SK-N-SH (cell line): ENCODE data around the gene GOLGA8K. TPM values are rescaled to one million over a fixed set of nuclear protein-coding genes. Genes with fewer than 3 reads are reported as not detected.
"Not testable (repeated sequence)": the region's sequence is repeated elsewhere in the genome, so short reads cannot be mapped to it uniquely, and the experiment has no call there.

Experiments used
- CTCF ChIA-PET: fragments of 300-600, 350-600 bp; formaldehyde crosslinking; extraction: SDS; loops from one replicate; lab custom pipeline; 2021; lab: Yijun Ruan, JAX
- POLR2A ChIA-PET: fragments of 350-600 bp; sonication (Branson Sonifier 250); formaldehyde crosslinking; extraction: SDS; loops from one replicate; lab custom pipeline; 2020; ENCODE audit warnings: antibody characterized with exemption, inconsistent platforms; lab: Yijun Ruan, JAX
- DNase-seq: peaks from one replicate; pipeline ENCODE4 v3.0.0; 2012
- H2AFZ ChIP-seq: fragments of 200-600 bp; sonication (generic); 2 replicates; pipeline ENCODE4 v1.8.1; 2016; ENCODE audit warnings: antibody characterized with exemption, mild to moderate bottlenecking, low read depth
- H3F3A ChIP-seq: fragments of 200-600 bp; sonication (generic); replicated peaks from 2 replicates; pipeline ENCODE3; 2016; ENCODE audit warnings: antibody characterized with exemption, mild to moderate bottlenecking; ENCODE audit not compliant: insufficient read depth
- H3K27ac ChIP-seq, 2 experiments: fragments of 200-500 bp in 1 of 2; fragments of 200-600 bp in 1 of 2; sonication (Bioruptor generic) in 1 of 2; sonication (generic), shearing (Covaris generic) in 1 of 2; 2 replicates each; pipeline versions ENCODE4 v1.5.1 to v1.6.1; 2014 to 2016; ENCODE audit warnings: low read depth in 2 of 2, inconsistent platforms in 1 of 2, low read length in 1 of 2, mild to moderate bottlenecking in 1 of 2, mixed read lengths in 1 of 2
- H3K27me3 ChIP-seq: fragments of 200-600 bp; sonication (generic), shearing (Covaris generic); 2 replicates; pipeline ENCODE4 v1.6.1; 2016; ENCODE audit warnings: mixed run types; ENCODE audit not compliant: insufficient read depth
- H3K36me3 ChIP-seq, 2 experiments: fragments of 200-500 bp in 1 of 2; fragments of 200-600 bp in 1 of 2; sonication (Bioruptor generic) in 1 of 2; sonication (generic) in 1 of 2; replicated peaks in 1 of 2; 2 replicates each; pipeline versions ENCODE3 to v1.5.1; 2014 to 2016; ENCODE audit warnings: low read length in 1 of 2, mild to moderate bottlenecking in 1 of 2; ENCODE audit not compliant: insufficient read depth in 2 of 2, control insufficient read depth in 1 of 2
- H3K4me1 ChIP-seq, 2 experiments: fragments of 200-500 bp in 1 of 2; fragments of 200-600 bp in 1 of 2; sonication (Bioruptor generic) in 1 of 2; sonication (generic), shearing (Covaris generic) in 1 of 2; 2 replicates each; pipeline versions ENCODE4 v1.5.1 to v1.6.1; 2014 to 2016; ENCODE audit warnings: low read depth in 1 of 2, low read length in 1 of 2, mixed run types in 1 of 2; ENCODE audit not compliant: insufficient read depth in 2 of 2, control insufficient read depth in 1 of 2
- H3K4me2 ChIP-seq: fragments of 200-600 bp; sonication (generic), shearing (Covaris generic); 2 replicates; pipeline ENCODE4 v1.6.1; 2017; ENCODE audit warnings: mixed run types
- H3K4me3 ChIP-seq, 2 experiments: fragments of 200-500 bp in 1 of 2; fragments of 200-600 bp in 1 of 2; sonication (Bioruptor generic) in 1 of 2; sonication (generic), shearing (Covaris generic) in 1 of 2; 2 replicates each; pipeline versions ENCODE4 v1.5.1 to v1.8.1; 2014 to 2016; ENCODE audit warnings: low read depth in 2 of 2, inconsistent platforms in 1 of 2, low read length in 1 of 2, mild to moderate bottlenecking in 1 of 2, mixed read lengths in 1 of 2, moderate library complexity in 1 of 2
- H3K79me2 ChIP-seq: fragments of 200-600 bp; sonication (generic); 2 replicates; pipeline ENCODE4 v1.8.1; 2017; ENCODE audit warnings: mild to moderate bottlenecking; ENCODE audit not compliant: insufficient read depth
- H3K9ac ChIP-seq: fragments of 200-600 bp; sonication (generic); 2 replicates; pipeline ENCODE4 v1.6.1; 2017; ENCODE audit warnings: mixed run types
- H3K9me2 ChIP-seq: fragments of 200-600 bp; sonication (generic); 2 replicates; pipeline ENCODE4 v1.6.1; 2017; ENCODE audit warnings: mixed run types
- H3K9me3 ChIP-seq: fragments of 200-600 bp; sonication (generic); 2 replicates; pipeline ENCODE4 v1.6.1; 2017; ENCODE audit warnings: mixed run types, mild to moderate bottlenecking, moderate library complexity
- H4K20me1 ChIP-seq: fragments of 200-600 bp; sonication (generic); 2 replicates; pipeline ENCODE4 v1.6.1; 2017; ENCODE audit warnings: mild to moderate bottlenecking, mixed run types; ENCODE audit not compliant: insufficient read depth
- CTCF ChIP-seq: fragments of 200-600 bp; sonication (generic); IDR thresholded peaks from 2 replicates; pipeline ENCODE4 v1.6.1; 2017; ENCODE audit warnings: antibody characterized with exemption, mild to moderate bottlenecking, moderate library complexity
- WGBS: methylation state at CpG from one replicate; pipeline ENCODE4 v1.1.6; 2017; ENCODE audit warnings: low lambda C conversion rate; 5-methylcytosine and 5-hydroxymethylcytosine counted together
- polyA plus RNA-seq, 3 experiments: library from polyadenylated mRNA; depleted of rRNA; stranded (reverse); fragments of >200 nt; gene quantifications; 2 replicates each; pipeline ENCODE4 v1.2.3, GENCODE V29; 2012

Gene GOLGA8K
- polyA plus RNA-seq, 1 of the 3 experiments (the other 2 are of a cell fraction) = 0.08 TPM

DNA sequence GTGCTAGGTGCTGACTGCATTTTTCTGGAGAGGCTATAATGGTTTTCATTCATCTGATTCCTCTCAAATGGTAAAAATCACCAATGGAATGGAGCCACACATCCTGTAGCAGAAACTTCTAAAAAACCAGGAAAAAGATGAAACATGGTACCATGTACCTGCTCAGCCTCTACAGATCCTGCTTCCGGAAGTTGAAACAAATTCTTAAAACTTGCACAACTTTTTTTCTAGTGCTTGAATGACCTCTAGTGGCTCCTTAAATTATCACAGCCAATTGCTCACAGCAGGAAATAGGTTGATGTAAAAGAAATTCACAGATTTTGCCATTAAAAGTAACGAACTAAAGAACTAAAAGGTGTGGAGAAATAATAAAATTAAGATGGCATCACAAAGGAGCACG lies 4.8 kb upstream of the GOLGA8K start:
- 10% methylated on average over 2 of the region's 3 CpGs for WGBS

GRCh38 chr15:32396522-32396921 lies 6.6 kb downstream of the GOLGA8K start:
- POLR2A ChIA-PET, H3K27ac ChIP-seq, H4K20me1 ChIP-seq, DNase-seq, H3K36me3 ChIP-seq, H3K9ac ChIP-seq, H3K9me3 ChIP-seq, H3F3A ChIP-seq, H3K27me3 ChIP-seq, CTCF ChIA-PET, H3K79me2 ChIP-seq, H3K4me2 ChIP-seq, H3K4me1 ChIP-seq, H2AFZ ChIP-seq, H3K9me2 ChIP-seq, H3K4me3 ChIP-seq: not testable (repeated sequence)
- WGBS = 17% methylated on average over 1 of the region's 8 CpGs

More for the DNA sequence above, 4.8 kb upstream of the GOLGA8K start:
- H3K9me3 ChIP-seq, DNase-seq, H3K4me3 ChIP-seq, H2AFZ ChIP-seq, H3F3A ChIP-seq, H4K20me1 ChIP-seq, H3K9me2 ChIP-seq, H3K9ac ChIP-seq, H3K4me1 ChIP-seq, CTCF ChIA-PET, H3K79me2 ChIP-seq, POLR2A ChIA-PET, H3K27ac ChIP-seq, H3K27me3 ChIP-seq, H3K36me3 ChIP-seq, H3K4me2 ChIP-seq: not testable (repeated sequence)
- 0 out of 2 replicates have a peak, but pooled peaks have one; percentile 19 for TF ChIP-seq CTCF

GRCh38 chr15:32394745-32395144 lies 8.3 kb downstream of the GOLGA8K start:
- H3K4me2 ChIP-seq, H3K9me3 ChIP-seq, H3K4me1 ChIP-seq, H3K4me3 ChIP-seq, H4K20me1 ChIP-seq, H3K36me3 ChIP-seq, H3K9ac ChIP-seq, H3K79me2 ChIP-seq, H3K9me2 ChIP-seq, POLR2A ChIA-PET, H3K27me3 ChIP-seq, H2AFZ ChIP-seq, H3F3A ChIP-seq, H3K27ac ChIP-seq, CTCF ChIA-PET, DNase-seq: not testable (repeated sequence)
- 80% methylated on average over 1 of the region's 5 CpGs for WGBS

DNA sequence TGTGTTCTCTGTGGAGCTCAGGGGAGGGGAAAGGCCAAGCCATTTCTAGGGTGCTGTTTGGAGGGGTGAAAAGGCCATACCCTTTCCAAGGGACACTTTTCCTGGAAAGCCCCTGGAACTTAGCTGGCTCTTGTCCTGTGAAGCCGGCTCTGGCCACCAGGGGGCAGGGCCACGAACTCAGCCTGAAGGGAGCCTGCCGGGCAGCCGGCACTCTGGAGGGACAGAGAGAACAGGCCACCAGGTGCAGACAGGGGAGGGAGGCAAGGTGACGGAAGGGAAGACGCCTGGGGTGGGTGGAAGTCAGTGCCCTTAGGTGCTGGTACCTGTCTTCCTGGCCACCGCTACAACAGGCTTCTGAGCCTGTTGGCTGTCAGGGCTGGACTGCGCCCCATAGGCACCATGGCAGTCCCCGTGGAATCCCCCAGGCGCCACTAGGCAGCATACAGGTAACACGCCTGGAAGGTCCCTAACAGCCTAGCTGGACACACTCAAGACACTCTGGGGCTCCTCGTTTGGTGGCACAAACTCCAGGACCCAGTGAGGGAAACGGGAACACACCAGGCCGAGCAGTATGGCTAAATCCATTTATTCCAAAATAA lies 14.9 kb downstream of the GOLGA8K start:
- H3K36me3 ChIP-seq, H3K9me2 ChIP-seq, DNase-seq, H3K79me2 ChIP-seq, H3K9ac ChIP-seq, H4K20me1 ChIP-seq, CTCF ChIA-PET, POLR2A ChIA-PET, H3K27me3 ChIP-seq, H3K4me3 ChIP-seq, H3K4me2 ChIP-seq, H2AFZ ChIP-seq, H3F3A ChIP-seq, H3K9me3 ChIP-seq, H3K27ac ChIP-seq, H3K4me1 ChIP-seq: not testable (repeated sequence)
- WGBS = no CpG with 5 or more reads among the region's 14 CpGs

DNA sequence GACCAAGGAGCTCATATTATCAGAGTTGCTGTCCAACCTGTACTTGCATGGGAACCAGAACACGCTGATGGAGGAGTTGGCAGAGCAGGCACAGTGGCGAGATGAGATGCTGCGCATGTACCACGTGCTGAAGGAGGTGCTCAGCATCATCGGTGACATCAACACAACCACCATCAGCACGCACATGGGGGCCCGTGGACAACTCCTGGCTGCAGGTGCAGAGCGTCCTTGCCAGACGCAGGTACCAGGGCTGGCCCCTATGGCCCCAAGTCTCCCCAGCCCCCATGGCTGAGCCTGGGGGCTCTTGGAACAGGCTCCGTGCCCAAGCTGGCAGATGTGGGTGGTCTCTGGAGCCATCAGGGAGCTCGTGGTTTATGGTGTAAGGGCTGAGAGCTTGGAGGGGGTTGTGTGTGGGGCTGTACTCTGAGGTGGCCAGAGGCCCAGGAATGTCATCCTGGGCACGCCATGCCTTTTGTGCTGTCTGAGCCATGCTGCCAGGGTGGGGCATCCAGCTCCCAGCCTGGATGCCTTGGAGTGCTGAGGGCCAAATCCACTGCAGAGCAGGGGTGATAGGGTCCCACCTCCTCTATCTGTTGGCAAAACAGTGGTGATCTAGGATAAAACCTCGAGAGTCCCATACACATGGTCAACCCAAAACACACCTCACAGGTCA lies 17.1 kb downstream of the GOLGA8K start:
- H3K9me2 ChIP-seq, H3K4me3 ChIP-seq, H3K36me3 ChIP-seq, H3F3A ChIP-seq, H4K20me1 ChIP-seq, H3K4me2 ChIP-seq, H3K79me2 ChIP-seq, H3K9ac ChIP-seq, H3K9me3 ChIP-seq, H3K27me3 ChIP-seq, H3K4me1 ChIP-seq, CTCF ChIA-PET, DNase-seq, H3K27ac ChIP-seq, H2AFZ ChIP-seq, POLR2A ChIA-PET: not testable (repeated sequence)
- no CpG with 5 or more reads among the region's 13 CpGs for WGBS

DNA sequence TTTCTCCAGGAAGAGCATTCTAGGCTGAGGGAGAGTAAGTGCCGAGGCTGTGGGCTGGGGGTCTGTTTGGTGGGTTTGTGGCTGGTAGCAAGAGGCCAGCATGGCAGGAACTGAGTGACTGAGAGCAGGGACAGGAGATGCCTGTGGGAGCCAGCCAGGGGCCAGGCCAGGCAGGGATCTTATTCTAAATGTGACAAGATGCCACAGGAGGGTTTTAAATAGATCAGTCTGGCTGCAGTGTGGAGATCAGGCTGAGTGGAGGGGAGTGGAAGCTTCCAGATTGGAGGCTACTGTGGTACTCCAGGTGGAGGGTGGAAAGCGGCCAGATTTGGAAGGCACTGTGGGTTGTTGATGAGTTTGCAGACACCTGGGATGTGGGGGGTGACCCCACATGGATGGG lies 28.9 kb downstream of the GOLGA8K start:
- H3K4me2 ChIP-seq, H3K27ac ChIP-seq, DNase-seq, H3K9me3 ChIP-seq, CTCF ChIA-PET, POLR2A ChIA-PET, H3K9ac ChIP-seq, H4K20me1 ChIP-seq, H3K9me2 ChIP-seq, H3F3A ChIP-seq, H2AFZ ChIP-seq, H3K4me3 ChIP-seq, H3K36me3 ChIP-seq, H3K27me3 ChIP-seq, H3K4me1 ChIP-seq, H3K79me2 ChIP-seq: not testable (repeated sequence)
- no CpG with 5 or more reads among the region's 2 CpGs for WGBS
